B cell (primary cell): ENCODE results near the gene KCTD20.

ENCODE experiments used
- CTCF ChIP-seq: fragments of 200-600 bp; IDR thresholded peaks from one replicate; pipeline ENCODE4 v1.8.0; 2022; ENCODE audit warnings: antibody characterized with exemption, mild to moderate bottlenecking
- EZH2 ChIP-seq: IDR thresholded peaks from 2 replicates; pipeline ENCODE4 v1.6.1; 2012; ENCODE audit warnings: borderline replicate concordance, low read depth, mild to moderate bottlenecking, moderate library complexity, low read length; ENCODE audit not compliant: insufficient read depth, poor library complexity, severe bottlenecking

- no peak for TF ChIP-seq CTCF
- TF ChIP-seq EZH2, result no peak
Observed at GRCh38 chr6:36515844-36516243, 73.0 kb downstream of the KCTD20 start.
